Heart right ventricle (tissue), 16 donors: ENCODE results near the gene AZIN2. TPM values are rescaled to one million over a fixed set of nuclear protein-coding genes. Genes with fewer than 3 reads are reported as not detected.

Experiments
- ATAC-seq, 8 donors: fragments of 200-7000 bp; cut with Tn5 transposase; one replicate each; pipeline ENCODE4 v1.9.1; 2020; ENCODE audit warnings: mild to moderate bottlenecking in 8 of 8, moderate library complexity in 8 of 8, moderate number of reproducible peaks in 1 of 8
- DNase-seq, 2 donors: peaks; one replicate each; pipeline ENCODE4 v3.0.0-alpha.2; 2020
- H3K27ac ChIP-seq, 10 donors: fragments of 200-600 bp; sonication (generic) in 2 of 10; one replicate each; pipeline versions ENCODE4 v1.5.0 to v1.8.0; 2020 to 2022; ENCODE audit warnings: mild to moderate bottlenecking in 3 of 10
- H3K27me3 ChIP-seq, 7 donors: fragments of 200-600 bp; one replicate each; pipeline ENCODE4 v1.8.0; 2021 to 2022; ENCODE audit warnings: mild to moderate bottlenecking in 2 of 7
- H3K36me3 ChIP-seq, 9 donors: fragments of 200-600 bp; sonication (generic) in 1 of 9; one replicate each; pipeline versions ENCODE4 v1.5.0 to v1.8.0; 2020 to 2022; ENCODE audit warnings: mild to moderate bottlenecking in 2 of 9
- H3K4me1 ChIP-seq, 9 donors: fragments of 200-600 bp; sonication (generic) in 1 of 9; one replicate each; pipeline versions ENCODE4 v1.5.0 to v1.8.0; 2020 to 2022; ENCODE audit warnings: mild to moderate bottlenecking in 4 of 9
- H3K4me3 ChIP-seq, 10 donors: fragments of 200-600 bp; sonication (generic) in 2 of 10; one replicate each; pipeline versions ENCODE4 v1.5.0 to v1.8.0; 2020 to 2022; ENCODE audit warnings: mild to moderate bottlenecking in 7 of 10, moderate library complexity in 2 of 10
- H3K9me3 ChIP-seq, 11 donors: fragments of 200-600 bp in 10 of 11; sonication (generic) in 2 of 11; one replicate each; pipeline versions ENCODE4 v1.5.0 to v1.8.0; 2013 to 2022; ENCODE audit warnings: mild to moderate bottlenecking in 2 of 11, control low read depth in 1 of 11, moderate library complexity in 1 of 11
- CTCF ChIP-seq, 9 donors: fragments of 200-600 bp; sonication (generic) in 2 of 9; IDR thresholded peaks; one replicate each; pipeline versions ENCODE4 v1.5.0 to v1.8.0; 2021 to 2022; ENCODE audit warnings: antibody characterized with exemption in 9 of 9, mild to moderate bottlenecking in 5 of 9, moderate library complexity in 1 of 9
- WGBS, 2 donors: extraction: QIAGEN DNeasy Blood & Tissue Kit; methylation state at CpG; one replicate each; pipeline ENCODE4 v1.1.7; 2013; ENCODE audit warnings: inconsistent platforms in 1 of 2; 5-methylcytosine and 5-hydroxymethylcytosine counted together
- intact Hi-C, 10 donors: fragments of 100-400 bp; cut with DNase I; formaldehyde crosslinking; loops; one replicate each; pipeline versions ENCODE4 v1.11.1 to v1.14.2; 2022
- polyA plus RNA-seq, 2 donors: library from polyadenylated mRNA; stranded (reverse); fragments of 200-250 nt; gene quantifications; one replicate each; pipeline ENCODE4 v1.2.3, GENCODE V29; 2013
- total RNA-seq, 10 donors: library from RNA; stranded (reverse); fragmentation: NEBNext Ultra II Directional in 3 of 10; extraction: Animal tissue kit (Norgen Biotek cat#: 25700) in 3 of 10; gene quantifications; one replicate each; pipeline versions ENCODE4 v1.2.1 to v1.2.4, GENCODE V29; 2021 to 2023
- donor health status: Arrhythmogenic right ventricular cardiomyopathy.
- donor health status: ischemic (EF 13 %, LVEDD 7.1; RV severe dilation, severe dysfunction).
- donor health status: healthy with polysubstance abuse.
- donor health status: DM: no; HTN: yes; CAD: no.
- donor health status: DM: no; HTN: no; CAD: no.
- donor health status: ischemic (EF 25% LVEDD 6.9; RV normal size, moderate dysfunction).
- donor health status: ischemic (EF 25% LVEDD 5.7; RV mildly dilated, moderate dysfunction).
- donor health status: healthy.
- donor health status: DM: yes; HTN: yes; CAD: no.
- donor health status: Ischemic cardiomyopathy.
- donor health status: ischemic (EF 35%, LVEDD 5.7; RV mildly dilated, moderate dysfunction).
- donor health status: nonischemic (EF 11% LVEDD 7.7; RV severe dilation, severe dysfunction).
- donor health status: DM: yes; HTN: yes; CAD: no.
- donor health status: PGD.
- donor health status: ischemic (EF 29% LVEDD 5.4; RV normal size, mild dysfunction).
- donor health status: nonischemic (EF 23%, LVEDD 6.1; RV moderate dilation, normal function).

AZIN2 gene
- total and polyA plus RNA-seq, 12 donors: 1.1 to 6.9 (median 2.7) TPM

GRCh38 chr1:33140153-33141149 lies 59.5 kb downstream of the AZIN2 start:
- Histone ChIP-seq H3K4me3 (no peak overlapping the region), H3K27me3 (no peaks in the 10 kb centered on the region), H3K27ac (no peak overlapping the region), H3K9me3 (no peaks in the 10 kb centered on the region), H3K36me3 (peaks cover 0 to 10% (median 0%) of the 10 kb centered on the region in 9 donors), H3K4me1 (peaks cover 0 to 24% (median 10%) of the 10 kb centered on the region in 9 donors)
- DNase-seq (no peak), ATAC-seq (peak in 1 of 8 donors; percentile 14)
- TF ChIP-seq CTCF (IDR thresholded peaks at IDR 0.05): peak in 1 of 9 donors; percentile 5
- intact Hi-C loops: loop anchor here in 3 of 10 donors (5.0 to 10.0 kb wide), 3 partner anchors 37 to 324 kb away; no protein-coding TSS in a partner anchor
- WGBS, 2 donors: 57 to 67% methylated on average over 9 of the region's 9 CpGs

- ATAC-seq: no peak
- no peaks in the 10 kb centered on the region for H3K27me3 ChIP-seq
These were observed 60.3 kb downstream of the AZIN2 start for GRCh38 chr1:33141216-33141615.

DNA sequence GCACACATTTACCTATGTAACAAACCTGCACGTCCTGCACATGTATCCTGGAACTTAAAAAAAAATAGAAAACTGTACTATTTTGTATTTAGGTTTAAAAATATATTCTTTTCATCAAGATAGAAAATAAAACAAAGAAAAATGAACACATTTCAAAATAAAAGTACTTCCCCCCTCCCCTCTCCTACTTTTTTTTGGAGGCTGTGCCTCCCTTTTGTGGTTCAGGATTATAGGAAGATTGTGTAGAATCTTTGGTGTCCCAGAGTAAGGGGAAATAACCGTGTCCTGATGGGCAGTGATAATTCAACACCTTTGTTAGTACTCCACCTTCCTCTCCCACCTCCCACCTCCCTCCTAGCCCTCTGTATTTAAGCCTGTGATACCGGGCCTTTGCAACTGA lies 60.8 kb downstream of the AZIN2 start:
- 76% methylated on average over 3 of the region's 3 CpGs for WGBS, 2 donors
- peak overlapping the region in 2 of 10 donors; percentile 4 to 24 for H3K27ac ChIP-seq
- no peak for DNase-seq
- H3K4me1 ChIP-seq: peaks cover 0 to 24% (median 10%) of the 10 kb centered on the region in 9 donors
- intact Hi-C loops: loop anchor here in 3 of 10 donors (5.0 to 10.0 kb wide), 3 partner anchors 36 to 323 kb away; no protein-coding TSS in a partner anchor
- peaks cover 0 to 24% (median 2%) of the 10 kb centered on the region in 9 donors for H3K36me3 ChIP-seq
- no peak for ATAC-seq
- no peak for TF ChIP-seq CTCF (IDR thresholded peaks at IDR 0.05)
- H3K27me3 ChIP-seq: no peaks in the 10 kb centered on the region
- no peaks in the 10 kb centered on the region for H3K9me3 ChIP-seq
- no peak overlapping the region for H3K4me3 ChIP-seq

More at GRCh38 chr1:33141216-33141615, 60.3 kb downstream of the AZIN2 start:
- Histone ChIP-seq H3K4me3 (no peak overlapping the region), H3K9me3 (no peaks in the 10 kb centered on the region), H3K27ac (no peak overlapping the region), H3K36me3 (peaks cover 0 to 18% (median 0%) of the 10 kb centered on the region in 9 donors), H3K4me1 (peaks cover 0 to 24% (median 10%) of the 10 kb centered on the region in 9 donors)
- intact Hi-C loops: loop anchor here in 3 of 10 donors (5.0 to 10.0 kb wide), 3 partner anchors 36 to 324 kb away; no protein-coding TSS in a partner anchor
- TF ChIP-seq CTCF (IDR thresholded peaks at IDR 0.05): no peak
- no peak for DNase-seq
- 81 to 89% methylated on average over 2 of the region's 2 CpGs for WGBS, 2 donors

DNA sequence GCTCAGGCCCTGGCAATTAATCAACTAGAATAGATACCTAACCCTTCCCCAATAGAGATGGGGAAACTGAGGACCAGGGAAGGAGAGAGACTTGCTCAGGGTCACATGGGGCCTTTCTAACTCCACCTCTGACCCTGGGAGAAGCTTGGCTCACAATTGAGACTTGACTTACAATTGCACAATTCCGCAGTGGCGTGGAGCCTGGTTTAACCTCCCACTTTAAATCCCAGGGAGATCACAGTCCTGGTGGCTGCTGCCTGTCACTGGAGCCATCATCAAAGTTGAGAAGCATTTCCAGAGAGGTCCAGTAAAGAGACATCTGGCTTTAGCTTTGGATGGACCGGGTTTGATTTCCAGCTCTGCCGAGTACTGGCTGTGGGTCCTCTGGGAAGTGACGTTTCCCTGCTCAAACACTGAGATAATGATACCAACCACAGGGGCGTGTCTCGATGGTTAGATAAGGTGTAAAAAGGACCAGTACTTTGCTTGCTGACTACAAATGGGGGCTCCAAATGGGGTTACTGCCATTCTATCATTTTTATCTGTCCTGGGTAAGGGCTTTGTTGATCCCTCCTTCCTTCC lies 61.6 kb downstream of the AZIN2 start:
- Histone ChIP-seq H3K36me3 (peaks cover 0 to 32% (median 10%) of the 10 kb centered on the region in 9 donors), H3K9me3 (no peaks in the 10 kb centered on the region), H3K4me1 (peaks cover 0 to 24% (median 10%) of the 10 kb centered on the region in 9 donors), H3K27ac (peak overlapping the region in 4 of 10 donors; percentile 23 to 47 (median 35)), H3K4me3 (no peak overlapping the region), H3K27me3 (no peaks in the 10 kb centered on the region)
- peak in 5 of 8 donors; percentile 15 to 55 (median 35) for ATAC-seq
- DNase-seq: peak in 1 of 2 donors; percentile 36
- no peak for TF ChIP-seq CTCF (IDR thresholded peaks at IDR 0.05)
- intact Hi-C loops: loop anchor here in 3 of 10 donors (5.0 to 10.0 kb wide), 3 partner anchors 35 to 322 kb away; no protein-coding TSS in a partner anchor
- 60 to 62% methylated on average over 7 of the region's 7 CpGs for WGBS, 2 donors
